Hepatocyte (in vitro differentiated cells): ENCODE results near the gene CDK14. TPM values are rescaled to one million over a fixed set of nuclear protein-coding genes. Genes with fewer than 3 reads are reported as not detected.

ENCODE experiments used
- DNase-seq: peaks from one replicate; pipeline ENCODE4 v3.0.0-alpha.2; 2016; ENCODE audit warnings: low spot score
- H2AFZ ChIP-seq: fragments of 200-600 bp; sonication (generic); 2 replicates; pipeline ENCODE4 v1.6.0; 2016; ENCODE audit warnings: antibody characterized with exemption, mild to moderate bottlenecking
- H3K27ac ChIP-seq: fragments of 200-600 bp; sonication (generic); 2 replicates; pipeline ENCODE4 v1.5.1; 2016; ENCODE audit warnings: mild to moderate bottlenecking
- H3K27me3 ChIP-seq: fragments of 200-600 bp; sonication (generic); 2 replicates; pipeline ENCODE4 v1.6.1; 2016
- H3K36me3 ChIP-seq: fragments of 200-600 bp; sonication (generic); replicated peaks from 2 replicates; pipeline ENCODE4 v1.5.1; 2016; ENCODE audit warnings: low read depth; ENCODE audit not compliant: insufficient read depth
- H3K4me1 ChIP-seq: fragments of 200-600 bp; sonication (generic); 2 replicates; pipeline ENCODE4 v1.5.1; 2016; ENCODE audit warnings: mild to moderate bottlenecking, moderate library complexity; ENCODE audit not compliant: insufficient read depth
- H3K4me2 ChIP-seq: fragments of 200-600 bp; sonication (generic); 2 replicates; pipeline ENCODE4 v1.6.0; 2016
- H3K4me3 ChIP-seq: fragments of 200-600 bp; sonication (generic); 2 replicates; pipeline ENCODE4 v1.5.1; 2016; ENCODE audit warnings: mild to moderate bottlenecking
- H3K79me2 ChIP-seq: fragments of 200-600 bp; sonication (generic); 2 replicates; pipeline ENCODE4 v1.6.0; 2017; ENCODE audit warnings: mild to moderate bottlenecking
- H3K9me2 ChIP-seq: fragments of 200-600 bp; sonication (generic); replicated peaks from 2 replicates; pipeline ENCODE4 v1.6.0; 2017; ENCODE audit warnings: mild to moderate bottlenecking; ENCODE audit not compliant: insufficient read depth
- H3K9me3 ChIP-seq: fragments of 200-600 bp; sonication (generic); 2 replicates; pipeline ENCODE4 v1.5.1; 2016; ENCODE audit warnings: low read depth, mild to moderate bottlenecking
- H4K20me1 ChIP-seq: fragments of 200-600 bp; sonication (generic); 2 replicates; pipeline ENCODE4 v1.6.0; 2016; ENCODE audit warnings: mild to moderate bottlenecking; ENCODE audit not compliant: insufficient read depth, poor library complexity, severe bottlenecking
- EZH2 ChIP-seq: fragments of 200-600 bp; sonication (generic); IDR thresholded peaks from 2 replicates; pipeline ENCODE4 v1.6.1; 2016; ENCODE audit warnings: antibody characterized with exemption, mild to moderate bottlenecking, borderline replicate concordance
- EZH2phosphoT487 ChIP-seq: fragments of 200-600 bp; sonication (generic); IDR thresholded peaks from one replicate; pipeline ENCODE4 v1.6.1; 2018; ENCODE audit warnings: antibody characterized with exemption, mild to moderate bottlenecking, low read depth, moderate library complexity; ENCODE audit not compliant: unreplicated experiment, severe bottlenecking
- WGBS: methylation state at CpG from one replicate; pipeline ENCODE4 v1.1.6; 2016; ENCODE audit warnings: low lambda C conversion rate; ENCODE audit errors: missing lambda C conversion rate; 5-methylcytosine and 5-hydroxymethylcytosine counted together
- polyA plus RNA-seq: library from polyadenylated mRNA; unstranded; fragments of >200 nt; fragmentation: Nextera tagmentation; extraction: Ambion mirVana; gene quantifications from 2 replicates; pipeline ENCODE4 v1.2.1, GENCODE V29; 2016
- total RNA-seq: library from RNA; depleted of rRNA; stranded (reverse); fragments of >200 nt; gene quantifications from 2 replicates; pipeline ENCODE4 v1.2.3, GENCODE V29; 2014
- TF ChIP-seq, protein P1 (sequence below): fragments of 200-600 bp; sonication (generic); IDR thresholded peaks from 2 replicates; pipeline ENCODE4 v1.5.1; 2016; ENCODE audit warnings: antibody characterized with exemption, mild to moderate bottlenecking; ENCODE audit not compliant: poor library complexity

The CDK14 gene
- total and polyA plus RNA-seq, 2 experiments from 2014 or later, result 8.6 to 23.5 TPM

- TF ChIP-seq EZH2phosphoT487, result no peak
- TF ChIP-seq, protein P1, sequence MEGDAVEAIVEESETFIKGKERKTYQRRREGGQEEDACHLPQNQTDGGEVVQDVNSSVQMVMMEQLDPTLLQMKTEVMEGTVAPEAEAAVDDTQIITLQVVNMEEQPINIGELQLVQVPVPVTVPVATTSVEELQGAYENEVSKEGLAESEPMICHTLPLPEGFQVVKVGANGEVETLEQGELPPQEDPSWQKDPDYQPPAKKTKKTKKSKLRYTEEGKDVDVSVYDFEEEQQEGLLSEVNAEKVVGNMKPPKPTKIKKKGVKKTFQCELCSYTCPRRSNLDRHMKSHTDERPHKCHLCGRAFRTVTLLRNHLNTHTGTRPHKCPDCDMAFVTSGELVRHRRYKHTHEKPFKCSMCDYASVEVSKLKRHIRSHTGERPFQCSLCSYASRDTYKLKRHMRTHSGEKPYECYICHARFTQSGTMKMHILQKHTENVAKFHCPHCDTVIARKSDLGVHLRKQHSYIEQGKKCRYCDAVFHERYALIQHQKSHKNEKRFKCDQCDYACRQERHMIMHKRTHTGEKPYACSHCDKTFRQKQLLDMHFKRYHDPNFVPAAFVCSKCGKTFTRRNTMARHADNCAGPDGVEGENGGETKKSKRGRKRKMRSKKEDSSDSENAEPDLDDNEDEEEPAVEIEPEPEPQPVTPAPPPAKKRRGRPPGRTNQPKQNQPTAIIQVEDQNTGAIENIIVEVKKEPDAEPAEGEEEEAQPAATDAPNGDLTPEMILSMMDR, result no peak
- no peak for TF ChIP-seq EZH2
- Histone ChIP-seq H4K20me1 (no peaks in the 10 kb centered on the region), H3K27ac (peak overlapping the region; percentile 38), H3K4me2 (peak overlapping the region; percentile 0), H3K9me3 (no peaks in the 10 kb centered on the region), H3K4me3 (no peak overlapping the region), H3K4me1 (peaks cover 33% of the 10 kb centered on the region), H3K79me2 (peaks cover 23% of the 10 kb centered on the region), H2AFZ (no peak overlapping the region), H3K9me2 (no peaks in the 10 kb centered on the region), H3K36me3 (no peaks in the 10 kb centered on the region), H3K27me3 (no peaks in the 10 kb centered on the region)
- DNase-seq, result no peak
- WGBS, result 45% methylated on average over 6 of the region's 6 CpGs
Measured at GRCh38 chr7:90705391-90706071, 109.4 kb downstream of the CDK14 start.

DNA sequence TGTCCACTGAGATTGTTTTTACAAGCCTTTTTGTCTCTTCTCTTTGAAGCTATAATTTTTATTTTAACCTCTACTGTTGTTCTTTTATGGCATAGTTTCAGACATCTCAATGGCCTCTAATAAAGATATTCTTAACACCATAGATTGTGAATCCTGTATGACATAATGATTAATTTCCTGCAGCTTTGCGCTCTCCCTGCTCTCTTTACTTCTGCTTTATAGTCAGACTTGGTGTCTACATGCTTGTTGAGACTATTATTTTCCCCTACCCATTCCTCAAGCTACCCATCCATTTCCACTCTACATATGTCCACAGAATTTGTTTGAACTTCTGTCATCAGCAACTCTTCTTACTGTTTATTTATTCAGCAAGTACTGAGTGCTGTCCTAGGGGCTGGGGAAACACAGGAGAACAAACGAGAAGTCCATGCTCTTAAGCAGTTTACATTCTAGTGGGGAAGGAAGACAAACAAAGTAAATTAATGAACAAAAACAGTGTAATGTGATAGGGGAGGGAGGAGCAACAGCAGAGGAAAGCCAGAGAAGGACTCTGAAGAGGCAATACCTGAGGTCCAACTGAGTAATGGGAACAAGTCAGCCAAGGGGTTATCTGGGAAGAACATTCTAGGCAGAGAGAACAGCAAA is 110.1 kb downstream of the CDK14 start:
- H3K27ac ChIP-seq, result peak overlapping the region; percentile 38

GRCh38 chr7:90708841-90709317 is 112.8 kb downstream of the CDK14 start:
- no peak overlapping the region for H3K4me3 ChIP-seq
- H3K36me3 ChIP-seq, result no peaks in the 10 kb centered on the region
- WGBS, result 56% methylated on average over 5 of the region's 5 CpGs
- H2AFZ ChIP-seq, result no peak overlapping the region
- peak; percentile 55 for DNase-seq
- peak overlapping the region; percentile 61 for H3K4me2 ChIP-seq
- TF ChIP-seq, protein P1, result peak; percentile 48
- TF ChIP-seq EZH2phosphoT487, result no peak
- H4K20me1 ChIP-seq, result no peaks in the 10 kb centered on the region
- H3K4me1 ChIP-seq, result peaks cover 35% of the 10 kb centered on the region
- no peak overlapping the region for H3K27ac ChIP-seq
- peaks cover 38% of the 10 kb centered on the region for H3K79me2 ChIP-seq
- no peaks in the 10 kb centered on the region for H3K27me3 ChIP-seq
- no peaks in the 10 kb centered on the region for H3K9me3 ChIP-seq
- H3K9me2 ChIP-seq, result no peaks in the 10 kb centered on the region

More for the DNA sequence above, 110.1 kb downstream of the CDK14 start:
- no peaks in the 10 kb centered on the region for H3K27me3 ChIP-seq
- no peaks in the 10 kb centered on the region for H3K36me3 ChIP-seq
- H3K9me2 ChIP-seq, result no peaks in the 10 kb centered on the region
- DNase-seq, result no peak
- no peak overlapping the region for H2AFZ ChIP-seq
- 60% methylated on average over 2 of the region's 2 CpGs for WGBS
- H3K9me3 ChIP-seq, result no peaks in the 10 kb centered on the region
- TF ChIP-seq, protein P1, result no peak
- TF ChIP-seq EZH2 (no peak), EZH2phosphoT487 (no peak)
- peaks cover 35% of the 10 kb centered on the region for H3K4me1 ChIP-seq
- peak overlapping the region; percentile 22 for H3K4me2 ChIP-seq
- no peak overlapping the region for H3K4me3 ChIP-seq
- peaks cover 27% of the 10 kb centered on the region for H3K79me2 ChIP-seq
- no peaks in the 10 kb centered on the region for H4K20me1 ChIP-seq
